HG03521 (cell line): ENCODE data around the gene PLAU.
"Not testable (repeated sequence)": the region's sequence is repeated elsewhere in the genome, so short reads cannot be mapped to it uniquely, and the experiment has no call there.

Source experiments
- ATAC-seq: cut with Tn5 transposase; IDR thresholded peaks from one replicate; pipeline ENCODE4 v1.9.1; 2021; ENCODE audit warnings: mild to moderate bottlenecking, moderate library complexity; ENCODE audit not compliant: unreplicated experiment

PLAU gene

GRCh38 chr10:73948947-73949633, 38.2 kb downstream of the PLAU start:
- ATAC-seq, result no peak

- no peak for ATAC-seq
These were observed 39.4 kb downstream of the PLAU start for GRCh38 chr10:73950155-73950948.

- no peak for ATAC-seq
These were observed 42.7 kb downstream of the PLAU start for GRCh38 chr10:73953665-73954064.

- ATAC-seq, result no peak
These were observed 43.8 kb downstream of the PLAU start for GRCh38 chr10:73954737-73955136.

- ATAC-seq, result no peak
These were observed 44.8 kb downstream of the PLAU start for GRCh38 chr10:73955719-73956118.

- peak; percentile 46 for ATAC-seq
These were observed 45.8 kb downstream of the PLAU start for GRCh38 chr10:73956476-73957359.

- ATAC-seq, result peak; percentile 47
These were observed 48.7 kb downstream of the PLAU start for GRCh38 chr10:73959484-73960243.

- no peak for ATAC-seq
These were observed 51.5 kb downstream of the PLAU start for GRCh38 chr10:73962386-73962785.

- not testable (repeated sequence) for ATAC-seq
These were observed 52.6 kb downstream of the PLAU start for GRCh38 chr10:73963533-73963932.

- ATAC-seq, result no peak
These were observed 53.8 kb downstream of the PLAU start for GRCh38 chr10:73964743-73965142.

- ATAC-seq, result not testable (repeated sequence)
These were observed 54.4 kb downstream of the PLAU start for GRCh38 chr10:73965267-73965889.

- no peak for ATAC-seq
These were observed 55.2 kb downstream of the PLAU start for GRCh38 chr10:73965890-73966768.

- no peak for ATAC-seq
These were observed 56.1 kb downstream of the PLAU start for GRCh38 chr10:73967022-73967429.
